K562 (cell line): ENCODE measurements around the gene ARPC1A. TPM values are rescaled to one million over a fixed set of nuclear protein-coding genes. Genes with fewer than 3 reads are reported as not detected.

Experiments used
- ATAC-seq: fragments of 200-7000 bp; cut with Tn5 transposase; 3 replicates; pipeline ENCODE4 v1.9.1; 2020; ENCODE audit warnings: moderate library complexity
- BruUV-seq: library from RNA; stranded (reverse); fragments of 400-500 nt; replicated peaks from 2 replicates; lab custom pipeline; 2021; lab: Mats Ljungman, UMichigan
- CTCF ChIA-PET: fragments of 300-600 bp; formaldehyde crosslinking; extraction: SDS; loops from one replicate; lab custom pipeline; 2021; ENCODE audit warnings: low intra/inter-chr PET ratio; lab: Yijun Ruan, JAX
- POLR2A ChIA-PET: fragments of 300-600, 350-650 bp; sonication (Branson Sonifier 250); formaldehyde crosslinking; extraction: SDS; loops from one replicate; lab custom pipeline; 2021; ENCODE audit warnings: antibody characterized with exemption, inconsistent platforms; lab: Yijun Ruan, JAX
- DNase-seq, 4 experiments: peaks; one replicate each; pipeline versions ENCODE4 v3.0.0 to v3.0.0-alpha.2; 2011 to 2018; ENCODE audit warnings: low spot score in 3 of 4, mixed read lengths in 3 of 4; ENCODE audit errors: extremely low read depth in 1 of 4
- FAIRE-seq: peaks from 2 replicates; lab custom pipeline; 2011; peaks lifted over from hg19 to GRCh38; lab: Jason Lieb, UNC
- H2AFZ ChIP-seq: 2 replicates; pipeline ENCODE4 v1.6.0; 2011; ENCODE audit warnings: low read depth, low read length, control low read depth, inconsistent platforms
- H3K27ac ChIP-seq: fragments of 200-600 bp; 3 replicates; pipeline ENCODE4 v1.8.0; 2011; ENCODE audit warnings: low read depth, mild to moderate bottlenecking, control low read depth, inconsistent platforms, low read length, moderate library complexity, mixed read lengths; ENCODE audit errors: extremely low read depth
- H3K27me3 ChIP-seq, 2 experiments: fragments of 300-600 bp in 1 of 2; 2 replicates in 1 of 2; 3 replicates in 1 of 2; pipeline versions ENCODE4 v1.6.0 to v1.8.0; 2011; ENCODE audit warnings: inconsistent platforms in 2 of 2, low read length in 2 of 2, mild to moderate bottlenecking in 1 of 2, mixed read lengths in 1 of 2, moderate library complexity in 1 of 2; ENCODE audit not compliant: control insufficient read depth in 2 of 2, insufficient read depth in 2 of 2
- H3K36me3 ChIP-seq: fragments of 300-600 bp; 3 replicates; pipeline ENCODE4 v1.8.0; 2011; ENCODE audit warnings: mild to moderate bottlenecking, low read length, inconsistent platforms; ENCODE audit not compliant: control insufficient read depth, insufficient read depth
- H3K4me1 ChIP-seq, 2 experiments: fragments of 200-600 bp in 1 of 2; replicated peaks in 1 of 2; 2 replicates in 1 of 2; 3 replicates in 1 of 2; pipeline versions ENCODE4 v1.5.1 to v1.8.0; 2011; ENCODE audit warnings: inconsistent platforms in 2 of 2, low read length in 2 of 2, mild to moderate bottlenecking in 1 of 2, mixed read lengths in 1 of 2, moderate library complexity in 1 of 2; ENCODE audit not compliant: control insufficient read depth in 2 of 2, insufficient read depth in 2 of 2
- H3K4me2 ChIP-seq: 2 replicates; pipeline ENCODE4 v1.6.1; 2011; ENCODE audit warnings: low read length, control low read depth, inconsistent platforms, mixed read lengths; ENCODE audit not compliant: insufficient read depth
- H3K4me3 ChIP-seq: fragments of 200-600 bp; sonication (generic), shearing (Covaris generic); 2 replicates; pipeline ENCODE4 v1.5.1; 2016; ENCODE audit warnings: control low read depth, inconsistent platforms
- H3K79me2 ChIP-seq: fragments of 200-600 bp; 3 replicates; pipeline ENCODE4 v1.8.0; 2011; ENCODE audit warnings: low read length, inconsistent platforms; ENCODE audit not compliant: control insufficient read depth, insufficient read depth
- H3K9ac ChIP-seq, 2 experiments: 2 replicates each; pipeline versions ENCODE4 v1.6.0 to v1.6.1; 2011; ENCODE audit warnings: low read depth in 2 of 2, low read length in 2 of 2, control low read depth in 1 of 2, inconsistent platforms in 1 of 2, mild to moderate bottlenecking in 1 of 2, mixed read lengths in 1 of 2; ENCODE audit not compliant: insufficient read depth in 1 of 2
- H3K9me1 ChIP-seq: one replicate; pipeline ENCODE4 v1.6.0; 2011; ENCODE audit warnings: inconsistent platforms, mild to moderate bottlenecking, low read length, moderate library complexity; ENCODE audit not compliant: control insufficient read depth, insufficient read depth
- H3K9me3 ChIP-seq: replicated peaks from 2 replicates; pipeline ENCODE4 v1.5.1; 2011; ENCODE audit warnings: low read depth, low read length, inconsistent platforms; ENCODE audit not compliant: control insufficient read depth, insufficient read depth
- H4K20me1 ChIP-seq: replicated peaks from 2 replicates; pipeline ENCODE4 v1.6.1; 2011; ENCODE audit warnings: low read length, inconsistent platforms, mixed read lengths; ENCODE audit not compliant: control insufficient read depth, insufficient read depth
- HMGN3 ChIP-seq: IDR thresholded peaks from 2 replicates; pipeline ENCODE4 v1.6.1; 2011; ENCODE audit warnings: borderline replicate concordance, low read depth, mild to moderate bottlenecking, mixed read lengths, low read length; ENCODE audit not compliant: insufficient read length; ENCODE audit errors: extremely low read depth
- JUNB ChIP-seq: fragments of 450-650 bp; formaldehyde crosslinking; conservative IDR thresholded peaks from 2 replicates; pipeline ENCODE4 v1.4.0; 2020; ENCODE audit warnings: mild to moderate bottlenecking
- WGBS: fragments of 100-300 bp; shearing (Covaris generic); methylation state at CpG from one replicate; pipeline ENCODE4 v1.1.6; 2016; ENCODE audit warnings: low coverage, mixed read lengths; ENCODE audit not compliant: insufficient coverage; ENCODE audit errors: missing lambda C conversion rate; 5-methylcytosine and 5-hydroxymethylcytosine counted together
- in situ Hi-C: fragments of 300-500 bp; cut with MboI; formaldehyde crosslinking; loops from 4 replicates; pipeline ENCODE4 v1.15.0; 2018; ENCODE audit warnings: inconsistent platforms, mixed read lengths
- intact Hi-C: fragments of 100-400 bp; cut with micrococcal nuclease; formaldehyde crosslinking; loops from 2 replicates; pipeline ENCODE4 v1.14.2; 2022
- polyA plus RNA-seq, 8 experiments: library from polyadenylated mRNA; depleted of rRNA in 4 of 8; stranded (reverse) in 5 of 8; unstranded in 3 of 8; fragments of >200 nt; fragmentation: Nextera tagmentation in 2 of 8; fragmentation: Illumina TruSeq in 1 of 8; extraction: Ambion mirVana in 2 of 8; extraction: Trizol in 1 of 8; gene quantifications; 2 replicates each; pipeline versions ENCODE4 v1.2.1 to v1.2.3, GENCODE V29; 2011 to 2014; ENCODE audit warnings: inconsistent platforms in 1 of 8, missing spikeins in 1 of 8
- total RNA-seq, 7 experiments: library from RNA; depleted of rRNA in 6 of 7; stranded (reverse); fragments of >200 nt in 6 of 7; fragmentation: Illumina TruSeq in 2 of 7; extraction: Trizol in 2 of 7; gene quantifications; 2 replicates each; pipeline versions ENCODE4 v1.2.1 to v1.2.3, GENCODE V29; 2011 to 2021; ENCODE audit warnings: low replicate concordance in 1 of 7
- TF ChIP-seq, protein P1 (sequence below), 3 experiments: IDR thresholded peaks in 2 of 3; conservative IDR thresholded peaks in 1 of 3; 2 replicates each; pipeline ENCODE4 v1.5.1; 2011 to 2012; ENCODE audit warnings: low read length in 3 of 3, mild to moderate bottlenecking in 3 of 3, control low read depth in 2 of 3, improper control_type of control experiment in 1 of 3, inconsistent platforms in 1 of 3, low read depth in 1 of 3, mixed read lengths in 1 of 3, moderate library complexity in 1 of 3; ENCODE audit not compliant: insufficient read depth in 2 of 3

Gene ARPC1A
- total and polyA plus RNA-seq, 9 of the 15 experiments (the other 6 are each of a cell fraction or from before 2014, with no cell fraction given), result 39.5 to 151 (median 86.1) TPM

DNA sequence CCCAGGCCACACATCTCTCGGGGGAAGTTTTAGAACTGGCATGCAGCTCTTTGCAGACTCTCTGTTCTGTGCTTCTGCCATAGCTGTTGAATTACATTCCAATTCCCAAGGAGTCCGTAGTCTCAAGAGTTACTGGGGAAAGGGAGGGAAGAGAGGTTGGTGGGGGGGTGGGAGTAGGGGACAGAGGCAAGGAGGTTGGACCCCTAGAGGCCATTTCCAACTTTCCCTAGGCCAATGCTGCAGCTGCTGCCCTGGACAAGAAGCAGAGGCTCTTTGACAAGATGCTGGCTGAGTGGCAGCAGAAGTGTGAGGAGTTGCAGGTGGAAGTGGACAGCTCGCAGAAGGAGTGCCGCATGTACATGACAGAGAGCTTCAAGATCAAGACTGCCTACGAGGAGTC lies 29.2 kb upstream of the ARPC1A start:
- CTCF ChIA-PET, result no interaction called here
- Histone ChIP-seq H3K27me3 (peaks cover 8 to 26% of the 10 kb centered on the region in 2 experiments), H3K79me2 (no peaks in the 10 kb centered on the region), H3K27ac (no peak overlapping the region), H4K20me1 (no peaks in the 10 kb centered on the region), H3K9ac (no peak overlapping the region), H2AFZ (no peak overlapping the region), H3K9me1 (no peaks in the 10 kb centered on the region), H3K36me3 (no peaks in the 10 kb centered on the region)
- no peak for FAIRE-seq
- POLR2A ChIA-PET, result interaction anchor here (0.7 to 1.2 kb wide), 3 partner anchors 9 to 23 kb away, joined by 3 to 5 read pairs (median 4); no protein-coding TSS in a partner anchor
- peak; percentile 12; the same call in 1 of the 3 replicates for ATAC-seq
- WGBS, result 14% methylated on average over 5 of the region's 5 CpGs
- TF ChIP-seq JUNB (no peak), HMGN3 (no peak)
- TF ChIP-seq, protein P1, sequence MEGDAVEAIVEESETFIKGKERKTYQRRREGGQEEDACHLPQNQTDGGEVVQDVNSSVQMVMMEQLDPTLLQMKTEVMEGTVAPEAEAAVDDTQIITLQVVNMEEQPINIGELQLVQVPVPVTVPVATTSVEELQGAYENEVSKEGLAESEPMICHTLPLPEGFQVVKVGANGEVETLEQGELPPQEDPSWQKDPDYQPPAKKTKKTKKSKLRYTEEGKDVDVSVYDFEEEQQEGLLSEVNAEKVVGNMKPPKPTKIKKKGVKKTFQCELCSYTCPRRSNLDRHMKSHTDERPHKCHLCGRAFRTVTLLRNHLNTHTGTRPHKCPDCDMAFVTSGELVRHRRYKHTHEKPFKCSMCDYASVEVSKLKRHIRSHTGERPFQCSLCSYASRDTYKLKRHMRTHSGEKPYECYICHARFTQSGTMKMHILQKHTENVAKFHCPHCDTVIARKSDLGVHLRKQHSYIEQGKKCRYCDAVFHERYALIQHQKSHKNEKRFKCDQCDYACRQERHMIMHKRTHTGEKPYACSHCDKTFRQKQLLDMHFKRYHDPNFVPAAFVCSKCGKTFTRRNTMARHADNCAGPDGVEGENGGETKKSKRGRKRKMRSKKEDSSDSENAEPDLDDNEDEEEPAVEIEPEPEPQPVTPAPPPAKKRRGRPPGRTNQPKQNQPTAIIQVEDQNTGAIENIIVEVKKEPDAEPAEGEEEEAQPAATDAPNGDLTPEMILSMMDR (IDR thresholded peaks at IDR 0.05 in 2 of 3, conservative IDR thresholded peaks at IDR 0.05 in 1 of 3; ENCODE audit: insufficient read depth in 2 of 3, low read depth in 1 of 3, low read length in 3 of 3), result peak in 1 of 3 experiments; percentile 12; a peak in 1 of 6 replicates
- TF ChIP-seq, all 486 proteins: peak for 1
- Histone ChIP-seq H3K4me3 (no peak overlapping the region), H3K9me3 (no peaks in the 10 kb centered on the region), H3K4me1 (peaks cover 0 to 6% of the 10 kb centered on the region in 2 experiments; a peak in 2 of 5 replicates), H3K4me2 (no peak overlapping the region)
- DNase-seq, result no peak
- BruUV-seq, result no TSS peak
- in situ Hi-C loops, result no loop called here
- intact Hi-C loops, result no loop called here
